PC-9 (cell line): ENCODE results near the gene GMDS.

Experiments used
- EZH2 ChIP-seq: fragments of 200-600 bp; sonication (generic); IDR thresholded peaks from 2 replicates; pipeline ENCODE4 v1.8.0; 2017; ENCODE audit warnings: antibody characterized with exemption, low read depth
- TF ChIP-seq, protein P1 (sequence below): fragments of 200-600 bp; sonication (generic); conservative IDR thresholded peaks from 2 replicates; pipeline ENCODE4 v1.6.1; 2017; ENCODE audit warnings: mixed run types, antibody characterized with exemption, mild to moderate bottlenecking, moderate library complexity

DNA sequence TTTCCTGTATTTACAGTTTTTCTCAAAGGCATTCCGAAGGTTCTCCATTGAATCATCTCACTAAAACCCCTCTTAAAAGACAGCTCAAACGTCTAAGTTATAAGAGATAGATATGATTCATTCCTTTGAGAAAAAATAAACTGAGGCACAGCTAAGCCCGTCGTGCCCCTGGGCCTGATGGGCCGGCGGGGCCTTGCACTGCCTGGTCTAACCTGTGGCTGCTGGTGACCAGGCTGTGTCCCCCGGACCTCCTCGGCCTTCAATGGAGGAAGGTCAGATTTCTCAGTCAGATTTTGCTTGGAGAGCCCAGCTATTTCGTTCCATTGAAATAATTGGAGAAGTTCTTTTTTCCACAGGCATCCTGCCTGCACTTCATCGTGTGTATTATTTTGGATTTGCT, 647.0 kb downstream of the GMDS start:
- no peak for TF ChIP-seq EZH2
- TF ChIP-seq, protein P1, sequence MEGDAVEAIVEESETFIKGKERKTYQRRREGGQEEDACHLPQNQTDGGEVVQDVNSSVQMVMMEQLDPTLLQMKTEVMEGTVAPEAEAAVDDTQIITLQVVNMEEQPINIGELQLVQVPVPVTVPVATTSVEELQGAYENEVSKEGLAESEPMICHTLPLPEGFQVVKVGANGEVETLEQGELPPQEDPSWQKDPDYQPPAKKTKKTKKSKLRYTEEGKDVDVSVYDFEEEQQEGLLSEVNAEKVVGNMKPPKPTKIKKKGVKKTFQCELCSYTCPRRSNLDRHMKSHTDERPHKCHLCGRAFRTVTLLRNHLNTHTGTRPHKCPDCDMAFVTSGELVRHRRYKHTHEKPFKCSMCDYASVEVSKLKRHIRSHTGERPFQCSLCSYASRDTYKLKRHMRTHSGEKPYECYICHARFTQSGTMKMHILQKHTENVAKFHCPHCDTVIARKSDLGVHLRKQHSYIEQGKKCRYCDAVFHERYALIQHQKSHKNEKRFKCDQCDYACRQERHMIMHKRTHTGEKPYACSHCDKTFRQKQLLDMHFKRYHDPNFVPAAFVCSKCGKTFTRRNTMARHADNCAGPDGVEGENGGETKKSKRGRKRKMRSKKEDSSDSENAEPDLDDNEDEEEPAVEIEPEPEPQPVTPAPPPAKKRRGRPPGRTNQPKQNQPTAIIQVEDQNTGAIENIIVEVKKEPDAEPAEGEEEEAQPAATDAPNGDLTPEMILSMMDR: no peak
